ENCODE results near the gene FOXN3. TPM values are rescaled to one million over a fixed set of nuclear protein-coding genes. Genes with fewer than 3 reads are reported as not detected.

FOXN3 gene
- total RNA-seq, 1 experiment from 2014 or later = 21.0 TPM

DNA sequence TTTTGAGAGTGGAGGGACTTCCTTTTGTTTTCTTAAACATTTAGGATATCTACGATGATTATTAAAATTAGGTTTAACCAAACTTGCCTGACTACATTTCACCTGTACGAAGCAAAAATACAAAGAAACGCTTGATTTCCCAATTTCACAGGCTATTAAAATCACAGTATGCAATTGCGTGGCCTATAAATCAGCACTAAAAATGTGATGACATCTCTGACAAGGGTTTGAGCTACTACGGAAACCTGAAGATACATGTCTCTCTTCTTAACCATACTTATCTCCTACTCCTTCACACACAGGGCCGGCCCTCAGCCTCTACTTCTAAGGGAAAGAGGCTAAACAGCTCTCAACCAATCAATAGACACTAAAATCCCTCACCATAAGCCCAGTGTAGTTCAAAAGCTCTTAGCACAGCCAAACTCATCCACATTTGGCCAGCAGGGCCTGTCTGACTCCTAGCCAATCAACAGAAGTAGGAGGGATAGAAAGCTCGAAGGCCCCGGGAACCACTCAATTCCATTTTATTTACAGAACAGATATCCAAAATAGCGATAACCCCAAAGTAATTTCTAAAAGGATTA is 137.3 kb downstream of the FOXN3 start:
- no peak for DNase-seq (ENCODE audit: low read depth)

DNA sequence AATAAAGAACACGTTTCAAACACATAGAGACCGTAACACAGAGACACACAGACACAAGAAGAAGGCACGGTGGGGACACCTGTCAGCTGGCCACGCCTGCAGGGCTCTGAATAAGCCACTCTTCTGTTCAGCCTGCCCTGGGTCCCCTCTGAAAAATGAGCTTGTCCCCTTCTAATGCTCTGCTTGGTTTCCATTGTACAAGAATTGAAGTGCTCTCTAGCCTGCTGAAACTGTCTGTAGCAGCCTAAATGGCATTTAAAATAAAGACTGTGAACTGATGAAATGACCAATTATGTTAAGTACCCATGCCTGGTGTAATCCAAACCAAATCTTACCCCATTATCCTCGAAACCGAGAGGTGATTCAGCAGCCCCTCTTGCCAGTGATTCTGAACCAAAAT is 139.8 kb downstream of the FOXN3 start:
- no peak for DNase-seq (ENCODE audit: low read depth)

DNA sequence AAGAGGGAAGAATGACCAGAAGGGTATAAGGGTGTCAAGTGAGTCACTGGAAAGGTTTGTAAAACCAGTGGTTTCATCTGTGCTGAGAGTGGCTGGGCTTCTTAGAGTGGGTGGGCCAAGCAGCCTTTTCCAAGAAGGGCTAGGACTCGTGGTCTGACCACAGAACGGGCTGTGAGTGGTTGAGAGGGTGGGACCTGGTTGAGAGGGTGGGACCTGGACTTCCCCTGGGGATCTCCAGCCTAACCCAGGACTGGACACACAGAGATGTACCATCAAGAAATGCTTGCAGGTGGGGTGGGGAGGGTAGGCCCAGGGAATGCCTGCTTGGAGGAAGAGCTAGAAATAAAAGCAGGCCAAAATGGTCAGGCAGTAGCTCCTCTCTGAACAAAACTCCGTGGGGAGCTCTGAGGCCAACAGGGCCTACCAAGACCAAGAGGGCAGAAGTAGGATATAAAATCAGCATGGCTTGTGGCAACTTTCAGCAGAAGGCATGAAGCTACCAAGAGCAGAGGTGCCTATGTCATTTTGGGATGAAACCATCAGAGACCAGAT is 140.5 kb downstream of the FOXN3 start:
- peak; percentile 44 for DNase-seq (ENCODE audit: low read depth)

DNA sequence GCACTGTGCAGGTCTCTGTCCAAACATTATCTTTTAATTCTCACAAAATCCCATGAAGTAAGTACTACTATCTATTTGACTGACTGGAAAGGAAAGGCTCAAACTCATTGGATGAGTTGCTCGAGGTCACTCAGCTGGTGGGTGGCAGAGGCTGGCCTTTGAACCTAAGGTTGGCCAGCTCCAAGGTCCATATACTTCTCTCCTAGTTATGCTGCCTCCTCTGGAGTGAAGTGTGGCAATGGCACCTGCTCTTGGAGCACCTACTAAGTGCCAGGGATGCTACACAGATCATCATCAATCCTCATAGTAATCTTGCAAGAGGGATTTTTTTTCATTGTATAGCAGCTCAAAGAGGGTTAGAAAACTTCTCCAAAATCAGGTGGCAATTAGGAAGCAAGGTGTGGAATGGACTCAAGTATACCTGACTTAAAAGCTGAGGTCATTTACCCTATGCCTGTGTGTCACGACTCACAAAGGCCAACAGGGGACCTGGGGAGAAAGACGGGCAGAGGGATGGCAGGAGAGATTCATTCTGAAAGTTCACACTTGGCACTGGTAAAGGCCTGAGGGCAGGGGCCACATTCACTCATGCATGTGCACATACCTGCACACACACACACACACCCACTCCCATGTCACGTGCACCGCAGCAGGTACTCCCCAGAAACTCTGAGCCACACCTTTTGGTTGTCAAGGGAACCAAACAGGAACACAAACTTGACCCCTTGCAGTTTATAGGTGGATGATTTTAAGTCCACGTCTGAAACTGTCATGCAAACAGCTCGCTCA is 146.4 kb downstream of the FOXN3 start:
- no peak for DNase-seq (ENCODE audit: low read depth)

DNA sequence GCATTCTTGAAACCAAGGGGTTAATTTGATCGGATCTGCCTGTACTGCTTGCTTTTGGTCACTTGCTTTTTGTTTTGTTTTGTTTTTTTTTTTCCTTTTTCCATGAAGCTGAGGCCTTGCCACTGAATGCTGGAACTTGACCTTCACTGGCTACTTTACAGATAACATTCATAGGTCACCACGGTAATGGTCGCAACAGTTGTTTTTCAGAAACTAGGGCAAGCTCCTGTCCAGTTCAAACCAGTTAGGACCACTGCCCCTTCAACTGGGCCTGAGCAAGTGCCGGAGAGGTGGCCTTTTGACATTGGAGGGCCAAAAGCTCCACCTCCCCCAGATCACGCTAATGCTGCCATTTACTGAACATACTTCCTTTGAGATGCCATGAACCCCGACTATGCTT is 147.6 kb downstream of the FOXN3 start:
- no peak for DNase-seq (ENCODE audit: low read depth)

DNA sequence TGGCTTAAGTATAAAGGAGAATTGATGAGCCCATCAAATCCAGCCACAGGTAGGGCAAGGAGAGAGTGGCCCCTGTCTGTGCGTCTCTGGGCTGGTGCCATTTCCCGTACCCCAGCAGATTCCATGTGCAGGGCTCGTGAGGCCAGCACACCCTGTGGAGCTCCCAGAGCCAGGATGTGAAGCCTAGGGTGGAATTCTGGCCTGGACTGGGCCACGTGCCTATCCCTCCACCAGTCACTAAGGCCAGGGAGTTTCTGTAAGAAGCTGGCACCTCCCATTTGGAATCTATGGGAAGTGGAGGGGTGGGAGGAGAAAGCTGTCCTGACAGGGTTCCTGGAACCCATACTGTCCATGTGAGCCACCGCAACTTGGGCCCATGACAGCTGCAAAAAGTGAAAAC is 148.5 kb downstream of the FOXN3 start:
- DNase-seq (ENCODE audit: low read depth) = no peak

DNA sequence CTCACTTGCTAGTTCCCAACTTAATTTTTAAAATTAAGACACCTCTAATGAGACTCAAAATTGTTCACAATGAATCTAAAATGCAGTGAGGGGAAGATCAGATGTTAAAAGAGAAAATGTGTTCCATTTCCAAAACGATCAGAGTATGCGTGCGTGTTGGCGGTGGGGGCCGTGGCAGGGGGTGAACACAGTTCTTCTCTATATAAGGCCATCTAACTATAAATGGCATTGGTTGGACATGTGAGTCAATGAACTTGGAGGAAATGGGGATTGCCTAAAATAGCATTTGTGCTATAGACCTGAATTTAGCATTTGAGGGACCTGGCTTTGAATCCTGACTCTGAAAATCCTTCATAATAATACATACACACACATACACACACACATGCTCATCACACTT is 149.4 kb downstream of the FOXN3 start:
- DNase-seq (ENCODE audit: low read depth) = no peak

DNA sequence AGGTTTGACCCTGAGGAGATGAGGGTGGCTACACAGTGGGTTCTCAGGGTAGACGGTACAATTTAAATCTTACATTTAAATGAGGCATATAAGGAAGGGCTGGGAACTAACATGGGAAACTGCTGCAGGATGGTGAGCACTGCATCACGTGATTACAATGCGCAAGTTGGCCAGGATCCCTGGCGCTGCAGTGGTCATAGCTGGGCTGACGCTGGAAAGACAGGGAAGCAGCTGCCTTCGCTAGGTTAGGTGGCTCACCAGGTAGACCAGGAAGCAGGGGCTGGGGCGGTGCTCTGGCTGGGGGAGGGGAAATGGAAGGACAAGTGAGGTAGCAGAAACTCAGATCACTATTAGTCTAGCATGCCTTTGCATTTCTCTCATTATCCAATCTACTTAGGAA is 149.9 kb downstream of the FOXN3 start:
- DNase-seq (ENCODE audit: low read depth) = no peak

DNA sequence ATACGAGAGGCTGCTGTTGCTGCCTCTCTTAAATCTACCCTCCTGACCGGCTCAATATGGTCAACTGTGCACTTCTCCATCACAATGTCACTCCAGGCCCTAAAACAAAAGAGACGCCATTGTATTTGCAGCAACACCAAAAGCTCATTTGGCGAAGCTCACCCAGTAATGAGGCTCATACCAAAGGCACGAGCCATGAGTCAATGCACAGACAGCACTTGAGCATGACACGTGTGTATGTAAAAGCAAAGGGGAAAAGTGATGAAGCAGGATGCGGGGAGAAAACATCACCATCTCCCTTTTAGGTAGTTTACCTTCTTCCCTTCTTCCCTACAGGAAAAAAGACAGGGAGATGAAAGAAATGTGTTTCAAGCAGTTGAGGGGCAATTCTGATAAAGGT is 150.3 kb downstream of the FOXN3 start:
- DNase-seq (ENCODE audit: low read depth) = no peak

DNA sequence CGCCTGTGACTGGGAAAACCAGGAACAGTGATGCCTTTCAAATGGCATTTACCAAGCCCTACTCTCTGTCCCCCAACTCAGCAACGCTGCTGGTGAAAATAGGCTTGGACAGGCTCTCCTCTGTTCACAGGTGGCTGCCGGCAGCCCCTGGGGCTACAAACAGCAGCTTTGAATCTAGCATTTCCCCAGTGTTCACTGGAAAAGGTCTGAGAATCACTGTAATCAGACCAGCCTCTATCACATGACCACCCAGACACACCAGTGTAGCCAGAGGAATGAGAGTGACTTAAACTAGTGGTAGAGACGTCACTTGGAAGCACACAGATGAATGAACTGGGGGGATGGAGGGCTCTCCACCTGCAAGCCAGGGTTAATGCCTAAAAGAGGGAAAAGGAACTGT is 151.8 kb downstream of the FOXN3 start:
- DNase-seq (ENCODE audit: low read depth) = no peak

DNA sequence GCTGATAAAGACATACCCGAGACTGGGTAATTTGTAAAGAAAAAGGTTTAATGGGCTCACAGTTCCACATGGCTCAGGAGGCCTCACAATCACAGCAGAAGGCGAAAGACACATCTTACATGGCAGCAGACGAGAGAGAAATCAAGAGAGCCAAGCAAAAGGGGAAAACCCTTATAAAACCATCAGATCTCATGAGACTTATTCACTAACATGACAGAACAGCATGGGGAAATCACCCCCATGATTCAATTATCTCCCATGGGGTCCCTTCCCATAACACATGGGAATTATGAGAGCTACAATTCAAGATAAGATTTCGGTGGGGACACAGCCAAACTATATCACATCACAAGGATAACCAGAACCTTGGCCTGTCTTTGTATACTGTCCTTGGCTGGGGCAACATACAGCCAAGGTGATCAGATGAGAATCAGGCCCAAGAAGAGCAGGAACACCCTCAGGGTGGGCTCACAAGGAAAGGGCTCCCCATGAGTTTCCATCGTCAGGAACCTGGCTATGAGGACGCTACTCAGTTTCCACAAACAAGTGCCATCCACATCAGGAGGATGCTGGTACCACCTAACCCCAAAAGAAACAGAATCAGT is 152.7 kb downstream of the FOXN3 start:
- no peak for DNase-seq (ENCODE audit: low read depth)

DNA sequence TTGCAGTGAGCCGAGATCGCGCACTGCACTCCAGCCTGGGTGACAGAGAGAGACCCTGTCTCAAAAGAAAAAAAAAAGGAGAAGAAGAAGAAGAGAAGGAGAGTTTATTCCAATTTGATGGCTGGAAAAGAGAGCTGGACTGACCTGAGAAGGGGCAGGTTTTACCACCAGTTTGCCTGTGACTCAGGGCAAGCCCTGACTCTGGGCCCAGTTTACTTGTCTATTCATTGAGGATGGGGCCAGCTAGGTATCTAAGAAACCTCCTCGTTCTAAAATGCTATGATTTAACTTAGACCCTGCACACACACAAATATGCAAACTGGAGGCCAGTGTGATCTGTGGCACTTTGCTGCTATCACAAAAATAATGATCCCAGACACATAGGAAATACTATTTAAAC is 155.0 kb downstream of the FOXN3 start:
- DNase-seq (ENCODE audit: low read depth) = no peak

DNA sequence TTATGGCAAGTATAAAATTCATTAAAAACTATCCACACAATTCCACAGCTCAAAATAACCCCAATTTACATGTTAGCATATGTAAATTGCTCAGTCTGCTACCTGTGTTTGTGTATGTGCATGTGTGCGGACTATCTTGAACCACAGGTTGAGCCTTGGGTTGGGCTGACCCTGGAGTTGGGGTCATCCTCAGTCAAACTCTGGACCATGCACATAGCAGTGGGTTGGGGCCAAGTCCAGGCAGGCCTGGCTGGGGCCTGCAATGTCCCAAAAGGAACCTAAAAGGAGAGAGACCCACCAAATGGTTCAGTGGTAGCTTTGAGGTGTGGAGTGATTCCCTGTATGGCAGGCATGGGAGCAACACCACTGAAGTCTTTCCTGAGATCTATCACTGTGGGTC is 156.1 kb downstream of the FOXN3 start:
- DNase-seq (ENCODE audit: low read depth) = no peak

DNA sequence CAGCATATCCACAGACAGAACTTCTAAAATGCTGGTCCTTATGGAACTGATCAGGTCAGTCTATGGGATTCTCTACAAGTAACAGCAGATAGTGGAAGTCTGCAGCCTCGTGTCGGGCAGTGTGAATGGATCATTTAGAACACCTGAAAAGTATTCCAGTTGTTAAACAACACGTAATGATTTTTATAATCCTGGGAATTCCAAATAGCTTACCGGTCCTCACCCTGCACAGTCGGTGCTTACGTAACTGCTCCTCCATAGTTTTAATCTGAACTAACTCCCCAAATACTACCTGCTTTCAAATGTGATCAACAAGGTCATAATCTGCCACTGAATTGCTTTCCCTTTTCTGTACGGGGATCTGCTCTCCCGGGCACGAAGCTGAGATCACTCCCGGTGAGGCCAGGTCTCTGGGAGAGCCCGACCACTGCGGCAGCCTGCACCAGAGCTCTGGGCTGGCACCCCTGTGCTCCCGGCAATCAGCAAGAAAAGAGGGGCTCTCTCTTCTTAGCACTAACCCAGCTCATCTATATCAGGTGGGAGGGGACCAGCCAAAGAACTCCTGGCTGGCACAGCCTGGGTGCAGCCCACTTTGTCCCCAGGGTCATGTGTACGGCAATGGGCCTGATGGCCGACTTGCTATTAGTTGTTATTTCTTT is 157.0 kb downstream of the FOXN3 start:
- no peak for DNase-seq (ENCODE audit: low read depth)

DNA sequence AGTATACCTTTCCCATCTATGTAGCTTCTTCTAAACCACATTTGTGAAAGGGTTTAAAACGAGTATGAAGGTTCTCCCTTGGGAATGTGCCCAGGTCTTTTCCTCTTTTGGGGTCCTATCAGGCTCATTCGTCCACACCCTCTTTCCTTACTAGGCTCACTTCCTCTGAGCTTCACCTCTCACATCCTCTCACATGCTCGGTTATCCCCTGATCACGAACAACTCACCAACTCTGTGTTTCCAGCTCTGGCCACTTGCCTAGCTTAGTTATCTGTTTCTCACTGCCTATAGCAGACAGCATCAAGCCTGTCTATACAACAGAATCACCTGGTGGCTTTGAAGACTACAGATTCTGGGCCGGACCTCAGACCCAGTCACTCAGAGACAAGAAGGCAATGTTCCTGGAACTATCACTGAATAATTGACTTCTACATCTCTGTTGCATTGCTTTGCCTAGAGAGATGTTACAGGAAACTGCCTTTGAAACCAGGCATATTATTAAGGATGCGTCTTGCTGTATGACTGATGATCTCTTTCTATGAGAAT is 158.2 kb downstream of the FOXN3 start:
- no peak for DNase-seq (ENCODE audit: low read depth)

DNA sequence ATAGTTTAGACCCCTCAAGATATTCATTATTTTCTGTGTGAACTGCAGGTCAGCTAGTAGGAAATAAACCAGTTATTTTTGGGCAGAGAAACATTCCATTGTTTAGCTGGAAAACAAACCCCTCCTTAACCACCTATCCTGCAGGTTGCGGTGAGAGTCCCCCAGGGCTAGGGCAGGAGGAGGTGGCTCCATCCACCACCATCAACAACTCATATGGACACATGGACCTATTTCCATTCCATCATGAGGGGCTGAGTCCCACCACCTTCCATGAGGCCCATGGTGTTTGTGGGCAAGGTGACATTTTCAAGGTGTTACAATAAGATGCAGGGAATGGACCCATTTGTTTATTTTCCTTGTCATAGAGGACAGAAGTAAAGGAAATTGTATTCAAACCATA is 160.1 kb downstream of the FOXN3 start:
- no peak for DNase-seq (ENCODE audit: low read depth)

DNA sequence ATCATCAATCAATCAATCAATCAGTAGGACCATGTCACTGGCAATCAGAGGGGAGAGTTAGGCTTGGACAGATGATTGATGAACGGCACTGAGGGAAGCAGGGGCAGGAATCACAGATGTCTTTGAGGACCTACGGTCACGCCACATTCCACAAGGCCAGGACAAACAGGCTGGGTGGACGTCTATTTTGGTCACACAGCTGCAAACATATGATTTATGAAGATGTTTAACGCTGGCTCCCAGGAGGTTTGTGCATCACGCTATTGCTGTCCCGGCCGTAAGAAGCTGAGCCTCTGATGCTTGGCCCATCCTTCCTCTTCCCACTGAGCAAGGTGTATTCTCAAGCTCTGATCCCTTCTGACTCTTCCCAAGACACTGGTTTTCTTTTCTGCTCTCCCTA is 160.8 kb downstream of the FOXN3 start:
- DNase-seq (ENCODE audit: low read depth) = peak; percentile 36

DNA sequence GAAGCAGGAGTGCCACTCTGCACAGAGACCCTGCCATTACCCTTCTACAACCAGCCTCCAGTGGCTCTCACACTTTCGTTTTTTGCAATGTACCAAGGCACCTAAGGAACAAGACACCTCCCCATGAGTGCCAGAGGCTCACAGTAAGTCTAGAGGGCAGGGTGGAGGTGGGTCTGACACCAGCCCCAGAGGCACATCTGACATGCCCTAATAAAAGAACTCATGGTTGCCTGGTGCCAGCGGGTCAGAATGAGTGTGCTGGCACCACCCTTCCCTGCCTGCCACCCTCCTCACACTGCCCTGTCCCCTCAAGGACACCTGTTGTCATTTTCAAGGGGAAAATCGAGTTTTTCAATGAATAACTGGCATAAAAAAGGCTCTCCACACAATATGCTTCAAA is 161.2 kb downstream of the FOXN3 start:
- no peak for DNase-seq (ENCODE audit: low read depth)

DNA sequence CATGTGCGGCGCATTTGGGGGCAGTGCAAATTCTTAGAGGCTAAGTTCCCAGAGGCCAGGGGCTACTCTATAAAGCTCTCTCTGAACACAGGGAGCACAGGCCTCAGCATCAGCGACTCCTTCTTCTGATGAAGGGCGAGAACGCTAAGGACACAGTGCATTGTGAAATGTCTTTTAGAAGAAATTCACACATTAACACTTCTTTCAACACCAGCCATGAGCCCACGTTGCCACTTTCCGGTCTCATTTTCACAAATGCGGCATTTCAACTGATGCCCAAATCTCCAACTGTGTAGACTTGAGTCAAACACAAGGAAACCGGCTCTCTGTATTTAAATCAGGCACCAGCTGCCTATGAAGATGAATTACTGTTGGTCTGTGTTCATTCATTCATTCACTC is 162.0 kb downstream of the FOXN3 start:
- DNase-seq (ENCODE audit: low read depth) = no peak

DNA sequence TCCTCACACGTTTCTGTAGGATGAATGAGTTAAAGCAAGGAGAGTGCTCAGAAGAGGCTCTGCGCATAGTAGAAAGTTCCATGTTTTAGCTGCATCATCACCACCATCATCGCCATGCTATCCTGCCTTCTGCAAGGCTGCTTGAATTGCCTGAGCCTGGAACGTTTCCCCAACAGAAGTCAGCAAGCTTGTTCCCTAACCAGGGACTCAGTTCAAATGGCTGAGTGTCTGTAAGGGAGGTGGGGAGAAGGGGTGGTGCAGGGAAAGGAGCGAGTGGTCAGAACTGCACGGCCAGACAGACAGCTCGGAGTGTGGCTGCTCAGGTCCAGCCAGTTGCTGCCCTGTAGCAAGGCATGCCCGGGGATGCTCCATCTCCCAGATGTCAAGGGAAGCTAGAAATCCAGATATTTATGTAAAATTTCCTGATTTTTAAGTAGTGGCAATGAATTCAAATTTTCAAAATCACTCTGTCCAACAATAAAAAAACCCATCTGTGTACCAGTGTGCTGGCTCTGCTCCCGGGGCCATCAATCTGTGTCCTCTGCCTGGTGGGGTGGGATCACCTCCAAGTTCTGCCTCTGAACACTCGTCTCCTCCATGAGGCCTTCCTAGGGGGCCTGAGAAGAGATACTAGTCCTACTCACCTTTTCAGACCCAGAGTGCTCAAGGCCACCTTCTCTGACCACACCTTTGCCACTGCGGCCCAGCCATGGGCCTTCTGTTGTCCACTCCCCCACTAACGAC is 162.7 kb downstream of the FOXN3 start:
- no peak for DNase-seq (ENCODE audit: low read depth)

DNA sequence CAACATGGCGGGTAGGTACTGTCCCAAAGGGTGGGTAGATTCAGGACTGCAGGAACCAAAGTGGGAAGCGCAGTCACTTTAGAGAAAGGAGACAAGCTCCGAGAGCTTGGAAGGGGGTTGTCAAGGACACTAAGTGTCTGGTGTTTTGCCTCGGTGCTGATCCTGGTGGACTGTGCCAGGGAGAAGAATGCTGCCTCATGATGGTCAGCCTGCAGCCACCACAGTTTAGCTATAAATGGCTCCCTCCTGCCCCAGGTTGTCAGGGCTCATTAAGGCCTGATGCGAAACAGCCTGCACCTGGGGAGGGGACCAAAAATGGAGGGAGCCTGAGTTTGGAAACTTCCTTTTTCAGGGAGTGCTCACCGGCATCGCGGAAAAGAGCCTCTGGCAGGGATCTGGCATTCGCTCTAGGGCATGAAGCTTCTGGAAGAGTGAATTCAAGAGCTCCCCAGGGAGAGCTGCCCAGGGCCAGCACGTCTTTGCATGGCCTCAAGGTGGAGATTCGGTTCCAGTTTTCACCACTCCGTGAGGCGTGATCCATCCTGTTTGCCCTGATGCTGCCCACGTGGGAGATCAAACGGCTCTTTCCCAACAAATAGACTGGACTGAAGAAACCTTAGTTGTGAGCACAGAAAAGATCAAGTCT is 164.0 kb downstream of the FOXN3 start:
- peak; percentile 16 for DNase-seq (ENCODE audit: low read depth)

Measured in LHCN-M2 (cell line).